OCI-LY1 (cell line): ENCODE results near the gene USP40.

ENCODE experiments used
- H2AFZ ChIP-seq: fragments of 200-600 bp; sonication (generic), shearing (Covaris generic); 2 replicates; pipeline ENCODE4 v1.6.0; 2014; ENCODE audit warnings: antibody characterized with exemption, mild to moderate bottlenecking, low read length
- H3F3A ChIP-seq: fragments of 200-600 bp; sonication (generic), shearing (Covaris generic); 2 replicates; pipeline ENCODE4 v1.6.0; 2014; ENCODE audit warnings: mild to moderate bottlenecking, antibody characterized with exemption, low read length, moderate library complexity; ENCODE audit not compliant: insufficient read depth
- H3K27ac ChIP-seq: fragments of 200-600 bp; sonication (generic); 2 replicates; pipeline ENCODE4 v1.5.1; 2014; ENCODE audit warnings: low read length, mixed run types, mild to moderate bottlenecking, low read depth; ENCODE audit not compliant: poor library complexity, severe bottlenecking
- H3K27me3 ChIP-seq: fragments of 200-600 bp; sonication (generic); 2 replicates; pipeline ENCODE4 v1.6.0; 2014; ENCODE audit warnings: antibody characterized with exemption, mild to moderate bottlenecking, low read length, moderate library complexity; ENCODE audit not compliant: insufficient read depth
- H3K36me3 ChIP-seq: fragments of 200-600 bp; sonication (generic); 2 replicates; pipeline ENCODE4 v1.6.1; 2014; ENCODE audit warnings: mild to moderate bottlenecking, antibody characterized with exemption, low read length, moderate library complexity, mixed read lengths; ENCODE audit not compliant: insufficient read depth
- H3K4me1 ChIP-seq: fragments of 200-600 bp; sonication (generic); 2 replicates; pipeline ENCODE4 v1.5.1; 2014; ENCODE audit warnings: mild to moderate bottlenecking, low read length, moderate library complexity; ENCODE audit not compliant: insufficient read depth, severe bottlenecking
- H3K4me2 ChIP-seq: fragments of 200-600 bp; sonication (generic), shearing (Covaris generic); 2 replicates; pipeline ENCODE4 v1.6.1; 2014; ENCODE audit warnings: low read length
- H3K4me3 ChIP-seq: fragments of 200-600 bp; sonication (generic); 2 replicates; pipeline ENCODE4 v1.5.1; 2014; ENCODE audit warnings: low read length, low read depth, mild to moderate bottlenecking, mixed read lengths; ENCODE audit not compliant: poor library complexity, severe bottlenecking
- H3K79me2 ChIP-seq: fragments of 200-600 bp; shearing (Covaris generic); 2 replicates; pipeline ENCODE4 v1.6.1; 2016; ENCODE audit warnings: mixed run types, low read length, mixed read lengths; ENCODE audit not compliant: insufficient read depth
- H3K9ac ChIP-seq: fragments of 200-600 bp; sonication (generic), shearing (Covaris generic); 2 replicates; pipeline ENCODE4 v1.6.1; 2014; ENCODE audit warnings: mild to moderate bottlenecking, low read length, mixed read lengths
- H3K9me2 ChIP-seq: fragments of 200-600 bp; sonication (generic), shearing (Covaris generic); 2 replicates; pipeline ENCODE4 v1.6.1; 2014; ENCODE audit warnings: low read depth, mild to moderate bottlenecking, low read length, mixed read lengths
- H3K9me3 ChIP-seq: fragments of 200-600 bp; shearing (Covaris generic); 2 replicates; pipeline ENCODE4 v1.6.1; 2014; ENCODE audit warnings: low read length, mixed read lengths
- H4K20me1 ChIP-seq: fragments of 200-600 bp; sonication (generic), shearing (Covaris generic); 2 replicates; pipeline ENCODE4 v1.6.0; 2016; ENCODE audit warnings: mild to moderate bottlenecking, low read length; ENCODE audit not compliant: insufficient read depth
- EZH2 ChIP-seq: fragments of 200-600 bp; sonication (generic), shearing (Covaris generic); IDR thresholded peaks from 2 replicates; pipeline ENCODE4 v1.8.0; 2017; ENCODE audit warnings: borderline replicate concordance, mixed run types, mild to moderate bottlenecking, antibody characterized with exemption, low read length, moderate library complexity, mixed read lengths
- TF ChIP-seq, protein P1 (sequence below): fragments of 200-600 bp; sonication (generic), shearing (Covaris generic); IDR thresholded peaks from 2 replicates; pipeline ENCODE4 v1.5.1; 2017; ENCODE audit warnings: mild to moderate bottlenecking, antibody characterized with exemption, low read length, moderate library complexity, mixed read lengths

USP40 gene

DNA sequence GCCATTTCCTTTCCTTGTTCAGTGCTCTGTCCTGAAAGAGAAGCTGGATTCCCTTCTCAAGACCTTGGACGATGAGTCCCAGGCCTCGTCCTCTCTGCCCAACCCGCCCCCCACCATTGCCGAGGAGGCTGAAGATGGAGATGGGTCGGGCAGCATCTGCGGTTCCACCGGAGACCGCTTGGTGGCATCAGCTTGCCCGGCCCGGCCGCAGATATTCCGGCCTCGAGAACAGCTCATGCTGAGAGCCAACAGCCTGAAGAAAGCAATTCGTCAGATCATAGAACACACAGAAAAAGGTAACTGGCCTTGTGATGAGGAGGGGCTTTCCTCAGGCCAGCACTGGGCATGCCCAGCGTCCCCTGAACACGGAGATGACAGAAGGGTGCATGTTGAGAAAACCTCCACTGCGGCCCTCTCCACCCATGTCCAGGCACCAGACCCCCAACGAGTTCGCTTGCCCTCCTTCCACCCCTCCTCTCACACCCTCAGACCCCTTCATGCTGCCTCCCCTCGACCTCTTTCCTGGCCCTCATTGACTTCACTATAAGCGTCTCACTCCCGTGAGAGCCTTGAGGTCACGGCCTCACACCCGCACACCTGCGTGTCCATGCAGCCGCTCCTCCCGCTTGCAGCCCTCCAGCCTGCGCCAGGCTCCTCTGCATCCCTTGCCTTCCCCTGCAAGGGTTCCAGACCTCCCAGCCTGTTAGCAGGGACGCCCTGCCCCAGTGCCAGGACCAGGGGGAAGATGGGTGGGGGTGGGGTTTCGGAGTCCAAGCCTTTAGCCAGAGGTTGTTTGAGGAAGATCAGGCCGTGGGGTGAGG lies 117.3 kb downstream of the USP40 start:
- Histone ChIP-seq H3K79me2 (no peaks in the 10 kb centered on the region), H3K4me1 (peaks cover 4% of the 10 kb centered on the region), H3K9ac (no peak overlapping the region), H3K9me3 (no peaks in the 10 kb centered on the region), H4K20me1 (no peaks in the 10 kb centered on the region), H3K36me3 (peaks cover 9% of the 10 kb centered on the region; the same call in 1 of the 2 replicates), H3K4me2 (no peak overlapping the region), H3K4me3 (no peak overlapping the region), H3F3A (no peaks in the 10 kb centered on the region), H3K27ac (no peak overlapping the region), H2AFZ (no peak overlapping the region), H3K27me3 (no peaks in the 10 kb centered on the region), H3K9me2 (no peaks in the 10 kb centered on the region)
- no peak for TF ChIP-seq EZH2
- TF ChIP-seq, protein P1, sequence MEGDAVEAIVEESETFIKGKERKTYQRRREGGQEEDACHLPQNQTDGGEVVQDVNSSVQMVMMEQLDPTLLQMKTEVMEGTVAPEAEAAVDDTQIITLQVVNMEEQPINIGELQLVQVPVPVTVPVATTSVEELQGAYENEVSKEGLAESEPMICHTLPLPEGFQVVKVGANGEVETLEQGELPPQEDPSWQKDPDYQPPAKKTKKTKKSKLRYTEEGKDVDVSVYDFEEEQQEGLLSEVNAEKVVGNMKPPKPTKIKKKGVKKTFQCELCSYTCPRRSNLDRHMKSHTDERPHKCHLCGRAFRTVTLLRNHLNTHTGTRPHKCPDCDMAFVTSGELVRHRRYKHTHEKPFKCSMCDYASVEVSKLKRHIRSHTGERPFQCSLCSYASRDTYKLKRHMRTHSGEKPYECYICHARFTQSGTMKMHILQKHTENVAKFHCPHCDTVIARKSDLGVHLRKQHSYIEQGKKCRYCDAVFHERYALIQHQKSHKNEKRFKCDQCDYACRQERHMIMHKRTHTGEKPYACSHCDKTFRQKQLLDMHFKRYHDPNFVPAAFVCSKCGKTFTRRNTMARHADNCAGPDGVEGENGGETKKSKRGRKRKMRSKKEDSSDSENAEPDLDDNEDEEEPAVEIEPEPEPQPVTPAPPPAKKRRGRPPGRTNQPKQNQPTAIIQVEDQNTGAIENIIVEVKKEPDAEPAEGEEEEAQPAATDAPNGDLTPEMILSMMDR = no peak

GRCh38 chr2:233448575-233448974 lies 118.0 kb downstream of the USP40 start:
- peaks cover 4% of the 10 kb centered on the region for H3K4me1 ChIP-seq
- no peaks in the 10 kb centered on the region for H3K79me2 ChIP-seq
- TF ChIP-seq EZH2 = no peak
- TF ChIP-seq, protein P1 = no peak
- H3K36me3 ChIP-seq = peaks cover 9% of the 10 kb centered on the region; the same call in 1 of the 2 replicates
- no peak overlapping the region for H3K4me2 ChIP-seq
- no peak overlapping the region for H3K9ac ChIP-seq
- H3K4me3 ChIP-seq = no peak overlapping the region
- no peaks in the 10 kb centered on the region for H3F3A ChIP-seq
- no peak overlapping the region for H2AFZ ChIP-seq
- H4K20me1 ChIP-seq = no peaks in the 10 kb centered on the region
- H3K27ac ChIP-seq = no peak overlapping the region
- no peaks in the 10 kb centered on the region for H3K9me2 ChIP-seq
- no peaks in the 10 kb centered on the region for H3K27me3 ChIP-seq
- H3K9me3 ChIP-seq = no peaks in the 10 kb centered on the region

GRCh38 chr2:233448220-233448559 lies 118.4 kb downstream of the USP40 start:
- Histone ChIP-seq H3K9me2 (no peaks in the 10 kb centered on the region), H4K20me1 (no peaks in the 10 kb centered on the region), H3K36me3 (peaks cover 9% of the 10 kb centered on the region; the same call in 1 of the 2 replicates), H3K4me1 (peaks cover 4% of the 10 kb centered on the region), H3F3A (no peaks in the 10 kb centered on the region), H2AFZ (no peak overlapping the region), H3K79me2 (no peaks in the 10 kb centered on the region), H3K4me3 (no peak overlapping the region), H3K27ac (no peak overlapping the region), H3K4me2 (no peak overlapping the region), H3K27me3 (no peaks in the 10 kb centered on the region), H3K9me3 (no peaks in the 10 kb centered on the region), H3K9ac (no peak overlapping the region)
- TF ChIP-seq EZH2 = no peak
- TF ChIP-seq, protein P1 = peak; percentile 51
